PFSK-1 (cell line): ENCODE results near the gene NECAB2.

Source experiments
- FOXP2 ChIP-seq: optimal IDR thresholded peaks from 2 replicates; pipeline ENCODE3; 2011; ENCODE audit warnings: borderline replicate concordance, control low read depth, inconsistent platforms; ENCODE audit not compliant: insufficient read depth; ENCODE audit errors: extremely low read length, extremely low read depth
- POLR2AphosphoS5 ChIP-seq: IDR thresholded peaks from 2 replicates; pipeline ENCODE4 v1.6.1; 2012; ENCODE audit warnings: low read depth, mild to moderate bottlenecking, control low read depth, low read length, moderate library complexity
- REST ChIP-seq, 2 experiments: IDR thresholded peaks; 2 replicates each; pipeline versions ENCODE4 v1.6.1 to v1.8.0; 2011 to 2012; ENCODE audit warnings: low read depth in 2 of 2, low read length in 2 of 2, control low read depth in 1 of 2, inconsistent platforms in 1 of 2, mild to moderate bottlenecking in 1 of 2, moderate library complexity in 1 of 2; ENCODE audit not compliant: insufficient read depth in 1 of 2
- SIN3A ChIP-seq: IDR thresholded peaks from 2 replicates; pipeline ENCODE4 v1.6.1; 2012; ENCODE audit warnings: mild to moderate bottlenecking, low read length, moderate library complexity, borderline replicate concordance; ENCODE audit not compliant: insufficient read depth
- TAF1 ChIP-seq: IDR thresholded peaks from 2 replicates; pipeline ENCODE4 v1.6.1; 2012; ENCODE audit warnings: low read length, control low read depth, borderline replicate concordance; ENCODE audit not compliant: insufficient read depth

The NECAB2 gene

GRCh38 chr16:83965444-83966152 is 2.4 kb upstream of the NECAB2 start:
- TF ChIP-seq SIN3A, result no peak

GRCh38 chr16:83966153-83966696 is 1.8 kb upstream of the NECAB2 start:
- no peak for TF ChIP-seq TAF1
- no peak for TF ChIP-seq POLR2AphosphoS5
- no peak for TF ChIP-seq FOXP2
- no peak for TF ChIP-seq REST (IDR thresholded peaks at IDR 0.05; ENCODE audit: insufficient read depth in 1 of 2, low read depth in 2 of 2, low read length in 2 of 2)
- TF ChIP-seq SIN3A, result no peak

GRCh38 chr16:83967091-83967490 is 953 bp upstream of the NECAB2 start:
- TF ChIP-seq FOXP2, result no peak
- TF ChIP-seq POLR2AphosphoS5, result no peak
- no peak for TF ChIP-seq REST (IDR thresholded peaks at IDR 0.05; ENCODE audit: insufficient read depth in 1 of 2, low read depth in 2 of 2, low read length in 2 of 2)
- no peak for TF ChIP-seq TAF1
- TF ChIP-seq SIN3A, result no peak

- TF ChIP-seq FOXP2 (no peak), REST (IDR thresholded peaks at IDR 0.05; ENCODE audit: insufficient read depth in 1 of 2, low read depth in 2 of 2, low read length in 2 of 2) (no peak), POLR2AphosphoS5 (no peak), TAF1 (no peak), SIN3A (no peak)
These were observed 335 bp downstream of the NECAB2 start for GRCh38 chr16:83968306-83968851.

- no peak for TF ChIP-seq POLR2AphosphoS5
- TF ChIP-seq FOXP2, result no peak
- no peak for TF ChIP-seq TAF1
- TF ChIP-seq SIN3A, result no peak
- TF ChIP-seq REST (IDR thresholded peaks at IDR 0.05; ENCODE audit: insufficient read depth in 1 of 2, low read depth in 2 of 2, low read length in 2 of 2), result no peak
These were observed 1.0 kb downstream of the NECAB2 start for GRCh38 chr16:83968891-83969649.
